ENCODE measurements around the gene MRPL17.

Gene MRPL17

DNA sequence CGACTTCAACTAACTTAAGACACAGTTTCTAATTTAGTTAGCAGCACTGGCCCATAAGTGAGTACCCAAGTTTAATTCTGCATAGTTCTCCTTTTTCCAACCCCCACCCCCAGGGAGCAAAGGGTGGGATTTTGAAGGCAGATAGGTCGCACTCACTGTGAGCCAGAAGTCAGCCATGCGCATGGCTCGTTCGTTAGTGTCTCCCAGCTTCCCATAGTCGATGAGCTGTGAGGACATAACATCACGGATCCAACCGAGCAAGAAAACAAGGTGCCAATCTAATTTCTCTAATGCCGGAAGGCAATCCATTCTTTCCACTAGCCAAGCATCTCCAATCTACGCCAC, 577 bp downstream of the MRPL17 start:
- DNase-seq (ENCODE audit: low read depth), result no peak

DNA sequence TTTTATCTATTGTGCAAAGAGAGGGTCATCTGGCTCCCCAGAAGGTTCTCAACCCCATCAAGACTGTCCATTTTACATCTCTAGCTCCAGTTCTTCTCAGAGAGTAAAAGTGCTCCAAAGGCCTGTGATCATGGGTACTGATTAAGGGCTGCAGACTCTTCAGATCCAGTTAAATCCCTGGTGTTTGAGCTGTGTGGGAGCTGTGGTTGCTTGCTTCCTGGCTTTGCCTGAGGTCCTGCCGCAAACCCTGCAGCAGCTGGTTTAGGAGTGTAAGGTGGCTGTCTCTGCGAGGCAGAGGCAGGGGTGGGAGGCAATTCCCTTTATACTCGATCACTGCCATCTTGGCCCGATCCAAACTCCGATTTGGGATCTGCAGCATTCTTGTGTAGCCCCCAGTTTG, 1.2 kb downstream of the MRPL17 start:
- no peak for DNase-seq (ENCODE audit: low read depth)

DNA sequence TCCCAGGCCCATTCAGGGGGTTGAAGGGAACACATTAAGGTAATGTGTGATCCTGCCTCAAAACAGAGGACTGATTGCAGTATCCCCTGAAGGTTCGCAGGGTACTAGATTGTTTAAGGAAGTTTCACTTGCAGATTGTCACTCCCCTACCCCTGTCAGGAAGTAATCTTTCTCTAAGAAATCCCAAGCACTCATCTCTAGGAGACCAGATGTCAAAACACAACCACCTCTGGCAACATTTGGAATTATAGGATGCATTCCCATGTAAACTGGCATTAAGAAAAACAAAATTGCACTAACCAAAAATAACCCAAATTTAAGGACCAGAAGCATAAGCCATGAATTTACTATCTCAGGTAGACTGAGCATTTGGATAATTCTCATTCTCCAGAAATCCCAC, 1.6 kb downstream of the MRPL17 start:
- no peak for DNase-seq (ENCODE audit: low read depth)

DNA sequence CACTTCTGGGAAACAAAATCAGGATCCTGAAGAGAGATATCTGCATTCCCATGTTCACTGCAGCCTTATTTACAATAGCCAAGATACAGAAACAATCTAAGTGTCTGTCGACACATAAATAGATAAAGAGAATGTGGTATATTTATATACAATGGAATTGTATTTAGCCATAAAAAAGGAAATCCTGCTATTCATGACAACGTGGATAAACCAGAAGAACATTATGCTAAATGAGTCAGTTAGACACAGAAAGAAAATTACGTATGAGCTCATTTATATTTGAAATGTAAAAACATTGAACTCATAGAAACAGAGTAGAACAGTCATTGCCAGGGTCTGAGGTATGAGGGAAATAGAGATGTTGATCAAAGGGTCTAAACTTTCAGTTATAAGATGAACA, 6.1 kb downstream of the MRPL17 start:
- DNase-seq (ENCODE audit: low read depth), result no peak

DNA sequence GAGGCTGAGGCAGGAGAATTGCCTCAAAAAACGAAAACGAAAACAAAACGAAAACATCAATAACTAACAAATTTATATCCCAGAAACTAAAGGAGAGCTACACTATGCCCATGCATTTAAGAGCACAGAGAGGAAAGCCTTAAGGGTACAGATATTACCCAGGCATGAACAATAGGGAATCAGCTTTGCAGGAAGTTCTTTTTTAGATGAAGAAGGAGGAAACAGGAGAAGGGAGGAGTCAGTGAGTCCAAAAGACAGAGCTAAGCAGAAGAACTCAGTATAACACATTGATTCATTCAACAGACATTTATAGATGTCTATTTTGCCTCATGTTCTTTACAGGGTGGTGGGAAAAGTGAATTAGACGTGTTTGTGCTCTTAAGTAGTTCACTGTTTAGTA, 8.3 kb downstream of the MRPL17 start:
- DNase-seq (ENCODE audit: low read depth), result no peak

DNA sequence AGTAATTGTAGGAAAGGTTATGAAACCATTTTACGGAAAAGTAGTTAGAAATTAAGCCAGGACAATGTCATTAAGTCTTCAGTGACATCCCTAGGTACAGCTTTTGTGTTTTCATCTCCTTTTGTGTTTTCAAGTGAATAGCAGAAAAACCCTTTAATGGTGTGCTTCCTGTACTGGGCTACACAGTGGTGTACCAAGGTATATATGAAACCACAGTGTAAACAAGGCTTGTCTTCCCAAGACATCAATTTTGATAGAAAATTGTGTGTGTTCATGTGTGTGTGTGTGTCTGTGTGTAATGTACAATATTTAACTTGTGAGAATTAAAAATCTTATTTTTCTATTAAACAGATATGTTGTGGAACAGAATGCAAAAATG, 8.9 kb downstream of the MRPL17 start:
- DNase-seq (ENCODE audit: low read depth), result no peak

DNA sequence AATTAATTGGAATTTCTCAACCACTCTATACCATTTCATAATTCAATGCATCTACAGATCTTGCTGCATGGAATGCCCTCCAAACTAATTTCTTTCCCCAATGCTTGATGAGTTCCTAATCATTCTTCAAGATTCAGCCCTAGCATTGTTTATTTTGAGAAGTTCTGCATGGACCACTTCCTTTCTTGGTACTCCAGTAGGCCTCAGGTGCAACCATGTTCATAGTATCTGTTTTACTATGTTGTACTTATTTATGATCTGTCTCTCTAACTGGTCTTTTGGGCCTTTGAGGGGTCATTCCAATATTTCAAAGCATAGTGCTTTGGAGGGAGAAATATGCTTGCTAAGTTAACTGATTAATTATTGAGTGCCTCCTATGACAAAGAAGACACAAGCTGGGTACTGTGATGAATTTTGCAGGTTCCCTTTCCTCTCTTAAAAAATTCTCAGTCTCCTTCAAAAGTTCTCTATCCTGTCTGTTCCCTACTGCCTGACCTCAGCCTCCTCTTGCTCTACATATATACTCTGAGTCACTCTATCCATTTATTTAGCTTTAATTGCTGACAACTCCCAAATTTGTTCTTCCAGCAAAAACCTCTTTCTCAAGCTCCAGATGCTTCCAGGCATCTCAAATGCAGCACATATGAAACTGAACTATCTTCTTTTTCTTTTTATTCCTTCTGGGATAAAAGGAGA, 9.5 kb downstream of the MRPL17 start:
- DNase-seq (ENCODE audit: low read depth), result no peak

DNA sequence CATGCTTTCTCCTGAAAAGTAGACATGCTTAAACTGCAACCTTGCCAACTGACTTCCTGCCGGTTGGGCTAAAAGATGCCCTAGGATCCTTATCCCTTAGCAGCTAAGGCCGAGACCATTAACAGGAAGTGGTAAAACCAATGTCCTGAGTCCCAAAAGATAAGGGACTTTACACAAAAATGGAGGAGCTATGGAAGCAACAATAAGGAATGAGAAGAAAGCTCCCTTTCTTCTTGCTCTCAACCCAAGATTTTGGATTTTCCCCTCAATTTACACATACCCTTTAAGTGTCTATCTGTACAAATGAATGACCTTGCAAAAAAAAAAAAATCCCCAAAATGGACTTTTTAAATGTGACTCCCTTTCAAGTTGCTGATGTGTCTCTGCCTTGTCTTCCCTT, 11.1 kb downstream of the MRPL17 start:
- no peak for DNase-seq (ENCODE audit: low read depth)

DNA sequence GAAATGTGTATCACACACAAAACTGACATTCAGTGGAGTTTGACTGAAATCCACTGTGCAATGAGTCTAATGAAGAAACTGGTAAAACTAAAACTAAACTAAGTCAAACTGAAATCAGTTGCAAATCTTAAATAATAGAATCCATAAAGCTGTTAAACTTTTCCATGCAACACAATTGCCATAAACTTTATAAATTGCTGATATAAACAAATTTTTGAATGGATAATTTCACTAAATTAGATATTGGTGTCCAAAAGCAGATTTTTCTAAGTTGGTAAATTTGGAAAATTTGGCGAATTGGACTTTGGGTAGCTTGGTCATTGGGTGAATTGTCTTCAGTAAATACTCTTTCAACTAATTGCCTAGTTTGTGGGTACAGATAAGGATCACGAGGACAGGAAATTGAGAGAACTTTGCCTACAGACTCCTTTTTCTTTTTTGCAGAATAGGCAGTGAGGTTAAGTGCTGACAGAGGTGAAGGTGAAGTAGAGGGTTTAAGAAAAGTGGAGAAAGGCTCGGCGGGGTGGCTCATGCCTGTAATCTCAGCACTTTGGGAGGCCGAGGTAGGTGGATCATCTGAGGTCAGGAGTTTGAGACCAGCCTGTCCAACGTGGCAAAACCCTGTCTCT, 12.8 kb downstream of the MRPL17 start:
- DNase-seq (ENCODE audit: low read depth), result no peak

DNA sequence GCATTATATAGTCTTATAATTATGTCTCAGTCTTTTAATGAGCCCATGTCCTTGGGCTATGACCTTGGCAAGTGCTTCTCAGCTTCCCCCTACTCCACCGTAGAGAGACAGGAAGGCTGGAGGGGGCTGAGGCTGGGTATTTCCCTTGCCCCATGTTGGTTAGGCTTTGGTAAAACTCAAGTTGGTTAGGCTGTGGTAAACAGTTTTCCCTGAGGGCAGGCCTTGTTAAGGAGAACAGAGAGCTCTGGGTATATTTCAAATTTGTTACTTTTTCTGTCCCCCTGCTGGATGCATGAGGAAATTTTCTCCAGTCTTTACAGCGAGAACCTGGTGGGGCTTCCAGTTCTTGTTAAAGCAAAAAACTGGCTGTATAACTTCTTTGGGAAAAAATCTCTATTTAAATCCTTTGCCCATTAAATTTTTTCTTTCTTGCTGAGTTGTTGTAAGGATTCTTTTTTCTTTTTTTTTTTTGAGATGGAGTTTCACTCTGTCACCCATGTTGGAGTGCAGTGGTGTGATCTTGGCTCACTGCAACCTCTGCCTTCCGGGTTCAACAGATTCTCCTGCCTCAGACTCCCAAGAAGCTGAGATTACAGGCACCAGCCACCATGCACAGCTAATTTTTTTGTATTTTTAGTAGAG, 15.3 kb downstream of the MRPL17 start:
- DNase-seq (ENCODE audit: low read depth), result no peak

DNA sequence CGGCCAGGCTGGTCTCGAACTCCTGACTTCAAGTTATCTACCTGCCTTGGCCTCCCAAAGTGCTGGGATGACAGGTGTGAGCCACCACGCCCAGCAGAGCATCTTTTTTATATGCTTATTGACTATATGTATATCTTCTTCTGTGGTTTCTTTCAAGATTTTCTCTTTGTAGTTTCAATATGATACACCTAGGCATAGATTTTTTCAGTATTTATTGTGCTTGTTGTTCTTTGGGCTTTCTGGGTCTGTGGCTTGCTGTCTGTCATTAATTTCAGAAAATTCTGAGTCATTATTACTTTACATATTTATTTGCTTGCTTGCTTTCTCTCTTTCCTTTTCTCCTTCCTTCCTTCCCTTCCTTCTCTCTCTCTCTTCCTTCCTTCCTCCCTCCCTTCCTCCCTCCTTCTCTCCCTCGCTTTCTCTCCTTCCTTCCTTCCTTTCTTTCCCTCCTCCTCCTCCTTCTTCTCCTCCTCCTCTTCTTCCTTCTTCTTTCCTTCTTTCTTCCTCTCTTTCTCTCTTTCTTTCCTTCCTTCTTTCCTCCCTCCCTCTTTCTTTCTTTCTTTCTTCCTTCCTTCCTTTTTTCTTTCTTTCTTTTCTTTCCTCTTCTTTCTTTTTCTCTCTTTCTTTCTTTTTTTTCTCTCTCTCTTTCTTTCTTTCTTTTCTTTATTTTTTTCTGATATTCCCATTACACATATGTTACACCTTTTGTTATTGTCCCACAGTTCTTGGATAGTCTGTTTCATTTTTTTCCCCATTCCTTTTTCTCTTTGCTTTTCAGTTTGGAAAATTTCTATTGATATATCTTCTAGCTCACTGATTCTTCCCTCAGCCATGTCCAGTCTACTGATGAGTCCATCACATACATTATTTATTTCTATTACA, 16.6 kb downstream of the MRPL17 start:
- DNase-seq (ENCODE audit: low read depth), result no peak

DNA sequence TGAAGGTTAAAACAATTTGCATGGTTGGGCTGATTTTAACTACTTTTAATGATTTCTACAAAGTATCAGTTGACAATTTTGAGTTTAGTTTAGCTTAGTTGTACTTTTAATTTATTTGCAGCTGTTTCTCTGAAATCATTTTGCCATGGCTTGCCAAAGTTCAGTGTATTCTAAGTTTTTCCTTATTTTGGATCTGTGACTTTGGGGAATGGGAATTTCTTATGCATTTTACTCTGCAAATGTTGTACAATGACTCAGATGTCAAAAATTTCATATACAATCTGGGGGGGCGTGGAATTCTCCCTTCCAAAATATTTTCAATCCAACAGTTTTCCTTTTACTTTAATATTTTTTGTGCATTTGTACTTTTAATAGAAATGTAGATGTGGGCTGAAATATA, 18.6 kb downstream of the MRPL17 start:
- DNase-seq (ENCODE audit: low read depth), result no peak

DNA sequence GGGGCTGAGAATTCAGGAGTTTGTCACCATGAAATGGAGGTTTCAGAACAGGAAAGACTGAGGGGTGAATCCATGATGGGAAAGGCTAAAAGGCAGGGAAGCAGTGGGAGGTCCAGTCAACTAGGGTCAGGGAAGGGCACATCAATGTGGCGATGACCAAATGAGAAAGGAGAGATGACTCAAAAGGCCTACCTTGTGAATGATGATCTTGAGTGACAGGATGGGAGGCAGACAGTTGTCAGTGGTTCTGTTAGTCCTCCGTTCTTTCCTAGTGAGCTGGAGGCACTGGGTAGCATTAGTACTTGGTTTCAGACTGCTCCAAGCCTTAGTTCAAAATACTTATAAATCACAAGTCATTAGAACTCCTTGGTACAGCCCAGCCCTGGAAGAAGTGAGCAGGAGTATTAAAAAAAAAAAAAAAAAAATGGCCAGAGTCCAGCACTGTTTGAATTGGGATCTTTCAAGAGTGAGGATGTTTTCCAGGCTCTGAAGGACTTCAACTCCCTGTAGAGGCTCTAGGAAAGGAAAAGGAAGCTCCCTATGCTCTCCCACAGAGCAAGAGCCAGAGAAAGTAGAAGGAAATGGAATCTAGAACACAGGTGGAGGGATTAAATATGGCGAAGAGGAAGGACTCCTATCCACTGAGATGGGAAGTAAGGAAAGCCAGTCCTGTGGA, 19.2 kb downstream of the MRPL17 start:
- no peak for DNase-seq (ENCODE audit: low read depth)

DNA sequence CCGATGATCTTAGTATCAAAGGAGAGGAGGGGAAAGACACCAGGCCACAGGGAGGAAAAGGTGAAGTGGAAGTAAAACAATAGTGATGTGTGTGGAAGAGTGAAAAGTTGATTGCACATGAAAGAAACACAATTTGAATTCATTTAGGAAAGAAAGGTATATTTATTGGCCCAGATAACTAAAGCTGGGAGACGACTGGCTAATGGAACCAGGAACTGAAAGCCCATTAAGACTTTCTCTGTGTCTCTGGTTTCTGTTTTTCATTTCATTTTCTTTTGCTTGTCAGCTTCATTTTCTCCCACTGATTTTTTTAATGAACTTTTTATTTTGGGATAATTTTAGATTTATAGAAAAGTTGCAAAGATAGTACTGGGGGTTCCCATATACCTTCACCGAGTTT, 22.4 kb downstream of the MRPL17 start:
- DNase-seq (ENCODE audit: low read depth), result no peak

DNA sequence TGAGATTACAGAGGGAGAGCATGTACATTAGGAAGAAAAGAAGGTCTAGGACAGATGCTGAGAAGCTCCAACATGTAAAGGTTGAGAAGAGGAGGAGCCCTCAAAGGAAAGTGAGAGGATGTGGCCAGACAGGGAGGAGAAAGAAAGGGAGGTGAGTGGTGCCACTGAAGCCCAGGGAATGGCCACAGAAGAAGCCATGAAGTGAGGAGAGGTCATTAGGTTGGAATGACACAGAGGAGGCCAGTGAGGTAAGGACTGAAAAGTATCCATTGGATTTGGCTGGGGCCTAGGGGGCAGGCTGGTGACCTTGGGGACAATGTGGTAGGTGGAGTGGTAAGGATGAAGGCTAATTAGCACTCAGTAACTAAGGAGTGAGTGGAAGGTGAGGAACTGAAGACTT, 24.5 kb downstream of the MRPL17 start:
- DNase-seq (ENCODE audit: low read depth), result no peak

DNA sequence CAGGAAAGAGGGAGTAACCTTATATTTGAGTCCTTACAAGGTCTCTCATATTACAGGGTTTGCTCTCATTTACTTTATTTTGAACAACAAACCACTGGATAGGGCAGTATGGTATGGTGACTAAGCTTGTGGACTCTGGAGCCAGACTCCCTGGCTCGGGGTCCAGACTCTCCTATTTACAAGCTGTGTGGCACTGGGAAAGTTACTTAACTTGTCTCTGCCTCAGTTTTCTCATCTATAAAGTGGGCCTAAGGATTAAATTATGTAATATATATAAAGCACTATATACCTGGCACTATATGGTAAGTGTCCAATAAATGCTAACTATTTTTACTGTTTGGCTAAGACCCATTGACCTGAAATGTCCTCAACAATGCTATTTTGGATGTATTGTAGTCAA, 25.8 kb downstream of the MRPL17 start:
- DNase-seq (ENCODE audit: low read depth), result no peak

DNA sequence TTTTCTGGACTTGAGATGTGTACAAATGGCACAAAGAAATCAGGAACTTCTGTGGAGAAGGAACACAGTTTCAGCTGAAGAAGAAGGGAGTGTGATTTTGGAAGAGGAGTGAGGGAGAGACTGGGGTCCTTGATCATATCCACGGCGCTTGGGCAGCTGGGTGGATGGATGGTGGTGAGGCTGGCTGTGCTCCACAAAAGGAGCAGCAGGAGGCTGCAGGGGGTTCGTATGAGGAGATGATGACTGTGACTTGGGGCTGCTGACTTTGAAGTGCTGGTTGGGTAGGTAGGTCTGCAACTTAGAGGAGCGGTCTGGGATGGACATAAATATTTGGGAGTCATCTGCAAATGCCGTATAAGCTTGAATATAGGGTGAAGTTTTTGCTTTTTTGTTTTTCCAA, 26.2 kb downstream of the MRPL17 start:
- DNase-seq (ENCODE audit: low read depth), result no peak

DNA sequence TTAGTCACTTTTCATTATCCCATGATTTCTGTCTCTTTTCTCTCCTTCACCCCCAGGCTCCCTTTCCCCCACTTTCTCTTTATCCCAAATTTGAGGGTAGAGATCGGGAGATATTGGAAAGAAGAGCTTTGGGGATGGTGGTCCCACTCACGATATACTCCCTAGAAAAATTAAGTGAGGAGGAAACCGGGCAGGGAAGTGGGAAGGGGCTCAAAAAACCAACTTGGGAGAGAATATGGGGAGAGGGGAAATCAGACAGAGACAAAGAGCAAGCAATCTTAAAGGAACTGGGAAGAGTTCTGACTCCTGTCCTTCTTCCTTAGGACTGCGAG, 26.6 kb downstream of the MRPL17 start:
- DNase-seq (ENCODE audit: low read depth), result no peak

DNA sequence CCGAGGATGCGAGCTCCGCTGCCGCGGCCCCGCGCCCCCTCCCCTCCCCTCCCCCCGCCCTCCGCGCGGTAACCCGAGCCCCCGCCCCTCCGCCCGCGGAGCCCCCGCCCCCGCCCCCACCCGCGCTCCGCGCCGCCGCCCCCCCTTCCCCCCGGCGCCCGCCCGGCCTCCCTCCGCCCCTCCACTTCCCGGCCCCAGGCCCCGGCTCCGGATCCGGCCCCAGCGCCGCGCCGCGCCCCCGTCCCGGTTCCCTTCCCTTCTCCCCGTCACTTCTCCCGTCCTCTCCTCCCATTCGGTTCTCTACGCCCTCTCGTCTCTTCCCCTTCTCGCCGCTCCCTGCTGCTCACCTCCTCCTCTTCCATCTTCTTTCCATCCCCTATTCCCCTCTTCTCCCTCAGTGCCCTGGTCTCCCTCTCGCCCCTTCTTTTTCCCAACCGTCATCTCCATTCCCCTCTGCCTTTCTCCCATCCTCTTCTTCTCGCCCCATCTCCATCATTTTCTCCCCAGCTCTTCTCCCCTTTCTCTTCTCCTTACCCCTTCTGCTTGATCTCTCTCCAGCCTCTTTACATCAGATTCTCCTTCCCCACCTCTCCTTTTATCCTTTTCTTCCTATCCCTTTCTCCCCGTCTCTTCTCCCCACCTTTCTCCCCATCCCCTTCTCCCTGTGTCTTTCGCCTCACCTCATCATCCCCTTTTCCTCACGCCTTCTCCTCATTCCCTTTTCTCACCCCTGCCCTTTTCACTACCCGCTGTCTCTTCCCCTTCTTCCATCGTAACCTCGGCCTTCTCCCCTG, 27.2 kb downstream of the MRPL17 start, which contains the start of gene DCHS1:
Gene DCHS1 (minus strand): TSS at position 20 of the 794 bp plus-strand sequence. CDS start 14,196 bp downstream, outside the sequence.
- no peak for DNase-seq (ENCODE audit: low read depth)

DNA sequence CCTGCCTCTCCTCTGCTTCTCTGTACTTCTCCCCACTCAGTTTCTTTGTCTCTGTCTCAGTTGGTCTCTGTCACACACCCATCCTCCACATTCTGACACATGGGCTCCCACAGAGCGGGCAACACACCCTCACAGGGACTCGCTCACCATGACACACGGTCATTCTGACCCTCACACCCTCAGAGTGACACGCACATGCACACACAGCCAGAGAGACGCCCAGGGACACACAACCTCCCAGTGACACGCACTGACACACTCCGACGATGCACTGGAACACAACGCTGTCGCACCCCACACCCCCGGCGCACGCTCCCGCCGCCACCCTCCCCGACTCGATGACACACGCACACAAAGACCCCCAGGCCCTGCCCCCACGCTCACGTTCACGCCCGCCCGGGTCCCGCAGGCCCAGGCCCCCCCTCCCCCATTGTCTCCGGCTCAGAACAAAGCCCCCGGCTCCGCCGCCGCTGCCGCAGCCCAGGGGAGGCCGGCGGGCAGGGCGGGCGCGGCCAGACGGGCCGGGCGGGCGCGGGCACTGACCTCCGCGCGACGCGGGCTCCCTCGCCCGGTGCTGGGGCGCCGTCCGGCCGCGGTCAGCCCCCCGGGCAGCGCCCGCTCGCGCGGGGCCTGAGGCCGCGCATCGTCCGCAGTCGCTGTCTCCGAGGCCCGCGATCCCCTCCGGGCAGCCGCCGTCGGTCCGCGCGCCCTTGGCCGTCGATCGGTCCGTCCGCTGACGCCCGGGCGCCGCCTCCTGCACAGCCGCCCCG, 27.9 kb downstream of the MRPL17 start:
- DNase-seq (ENCODE audit: low read depth), result no peak
